Measurements from ENCODE around the gene ADAT1.

- TF ChIP-seq CTCF (IDR thresholded peaks at IDR 0.05) (no peak), POLR2A (IDR thresholded peaks at IDR 0.05) (no peak)
Measured at GRCh38 chr16:75660321-75660720, 37.2 kb upstream of the ADAT1 start.
